Colonic mucosa (tissue), 4 donors: ENCODE results near the gene RPLP2. TPM values are rescaled to one million over a fixed set of nuclear protein-coding genes. Genes with fewer than 3 reads are reported as not detected.

Source experiments
- DNase-seq: peaks from one replicate; pipeline ENCODE4 v3.0.0-alpha.2; 2020
- H3K27ac ChIP-seq: fragments of 200-600 bp; one replicate; pipeline ENCODE4 v1.8.0; 2021
- H3K27me3 ChIP-seq: fragments of 200-600 bp; one replicate; pipeline ENCODE4 v1.8.0; 2021
- H3K36me3 ChIP-seq: fragments of 200-600 bp; one replicate; pipeline ENCODE4 v1.8.0; 2021
- H3K4me1 ChIP-seq: fragments of 200-600 bp; one replicate; pipeline ENCODE4 v1.8.0; 2021; ENCODE audit warnings: mild to moderate bottlenecking
- H3K4me3 ChIP-seq: fragments of 200-600 bp; one replicate; pipeline ENCODE4 v1.8.0; 2021
- H3K9ac ChIP-seq, 2 donors: one replicate each; pipeline ENCODE4 v1.7.0; 2013; ENCODE audit warnings: control low read depth in 2 of 2, low read depth in 2 of 2, low read length in 2 of 2
- H3K9me3 ChIP-seq: fragments of 200-600 bp; one replicate; pipeline ENCODE4 v1.8.0; 2021
- CTCF ChIP-seq: fragments of 200-600 bp; IDR thresholded peaks from one replicate; pipeline ENCODE4 v1.8.0; 2022; ENCODE audit warnings: antibody characterized with exemption, mild to moderate bottlenecking
- intact Hi-C: fragments of 100-400 bp; cut with DNase I; formaldehyde crosslinking; loops from one replicate; pipeline ENCODE4 v1.14.1; 2022
- total RNA-seq, 2 donors: library from RNA; stranded (reverse); fragmentation: NEBNext Ultra II Directional in 1 of 2; extraction: Animal tissue kit (Norgen Biotek cat#: 25700) in 1 of 2; gene quantifications; one replicate each; pipeline ENCODE4 v1.2.1, GENCODE V29; 2021
- donor health status: healthy.
- donor health status: DM: no; HTN: no; CAD: no.
- donor health status: DM: no; HTN: no; CAD: no.

Gene RPLP2
- total RNA-seq, 2 donors from 2014 or later = 2,068 to 2,303 TPM

GRCh38 chr11:763549-764321, 46.0 kb upstream of the RPLP2 start:
- peaks cover 17% of the 10 kb centered on the region for H3K36me3 ChIP-seq
- no peaks in the 10 kb centered on the region for H3K9me3 ChIP-seq
- no peaks in the 10 kb centered on the region for H3K27me3 ChIP-seq
- no peak overlapping the region for H3K9ac ChIP-seq
- no peak overlapping the region for H3K4me3 ChIP-seq
- no peak overlapping the region for H3K27ac ChIP-seq
- no peak for TF ChIP-seq CTCF
- H3K4me1 ChIP-seq = peaks cover 3% of the 10 kb centered on the region
- intact Hi-C loops = no loop called here
- no peak for DNase-seq

- no peaks in the 10 kb centered on the region for H3K27me3 ChIP-seq
- H3K4me3 ChIP-seq = no peak overlapping the region
- intact Hi-C loops = no loop called here
- no peaks in the 10 kb centered on the region for H3K9me3 ChIP-seq
- H3K4me1 ChIP-seq = peaks cover 3% of the 10 kb centered on the region
- no peak for TF ChIP-seq CTCF
- peaks cover 12% of the 10 kb centered on the region for H3K36me3 ChIP-seq
- no peak overlapping the region for H3K9ac ChIP-seq
- H3K27ac ChIP-seq = no peak overlapping the region
- DNase-seq = no peak
These were observed 45.3 kb upstream of the RPLP2 start for GRCh38 chr11:764322-765024.

GRCh38 chr11:765025-765801, 44.6 kb upstream of the RPLP2 start:
- Histone ChIP-seq H3K4me1 (peaks cover 3% of the 10 kb centered on the region), H3K27ac (no peak overlapping the region), H3K36me3 (peaks cover 12% of the 10 kb centered on the region), H3K4me3 (no peak overlapping the region), H3K27me3 (no peaks in the 10 kb centered on the region), H3K9ac (no peak overlapping the region), H3K9me3 (no peaks in the 10 kb centered on the region)
- TF ChIP-seq CTCF = peak; percentile 54
- peak; percentile 60 for DNase-seq
- intact Hi-C loops = no loop called here

- intact Hi-C loops = no loop called here
- DNase-seq = no peak
- H3K4me1 ChIP-seq = peaks cover 3% of the 10 kb centered on the region
- TF ChIP-seq CTCF = no peak
- H3K36me3 ChIP-seq = peaks cover 12% of the 10 kb centered on the region
- no peak overlapping the region for H3K4me3 ChIP-seq
- H3K27me3 ChIP-seq = no peaks in the 10 kb centered on the region
- no peak overlapping the region for H3K9ac ChIP-seq
- no peak overlapping the region for H3K27ac ChIP-seq
- no peaks in the 10 kb centered on the region for H3K9me3 ChIP-seq
These were observed 44.0 kb upstream of the RPLP2 start for GRCh38 chr11:765802-766091.

GRCh38 chr11:766106-766935, 43.4 kb upstream of the RPLP2 start:
- Histone ChIP-seq H3K27ac (no peak overlapping the region), H3K9ac (no peak overlapping the region), H3K27me3 (no peaks in the 10 kb centered on the region), H3K36me3 (peaks cover 16% of the 10 kb centered on the region), H3K4me1 (peaks cover 3% of the 10 kb centered on the region), H3K9me3 (no peaks in the 10 kb centered on the region), H3K4me3 (no peak overlapping the region)
- DNase-seq = no peak
- intact Hi-C loops = no loop called here
- TF ChIP-seq CTCF = no peak
